Measurements from ENCODE around the gene HYKK. TPM values are rescaled to one million over a fixed set of nuclear protein-coding genes. Genes with fewer than 3 reads are reported as not detected.
A peak's percentile ranks its signal among the peaks of the same experiment; 100 is the strongest.

HYKK gene
- total and polyA plus RNA-seq, 2 of the 13 experiments (the other 11 are each of a cell fraction or from before 2014, with no cell fraction given), result 3.5 to 5.4 TPM

DNA sequence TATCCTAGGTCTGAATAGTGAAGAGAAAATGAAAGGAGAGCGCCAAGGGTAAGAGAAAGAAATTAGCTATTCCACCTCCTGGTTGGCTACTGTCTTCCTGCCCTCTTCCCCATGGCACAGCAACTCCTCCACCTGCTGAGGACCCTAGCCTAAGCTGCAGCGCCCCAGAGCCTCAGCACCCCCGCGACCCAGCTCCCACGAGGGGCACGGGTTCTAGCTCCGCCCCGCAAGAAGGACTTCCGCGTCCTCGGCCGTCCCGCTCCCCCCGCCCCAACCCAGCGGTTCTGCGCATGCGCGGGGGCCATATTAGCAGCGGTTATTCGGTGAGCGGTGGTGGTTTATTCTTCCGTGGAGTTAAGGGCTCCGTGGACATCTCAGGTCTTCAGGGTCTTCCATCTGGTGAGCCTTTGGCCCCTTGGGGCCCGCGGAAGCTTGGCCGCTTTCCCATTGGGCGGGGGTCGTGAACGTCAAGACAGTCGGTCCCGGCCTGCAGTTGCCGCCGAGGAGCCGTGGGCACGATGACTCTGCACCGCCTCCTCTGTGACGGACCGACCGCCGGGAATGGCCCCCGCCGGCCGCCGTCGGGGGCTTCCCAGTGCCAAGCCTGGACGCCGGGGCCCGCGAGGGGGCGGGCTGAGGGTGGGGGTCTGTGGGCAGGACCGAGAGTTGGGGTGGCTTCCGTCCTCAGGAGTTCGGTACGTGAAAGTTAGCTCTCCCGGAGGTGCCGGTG is 32.9 kb downstream of the HYKK start, which contains the start of gene PSMA4 (continued):
- TF ChIP-seq, protein P1, sequence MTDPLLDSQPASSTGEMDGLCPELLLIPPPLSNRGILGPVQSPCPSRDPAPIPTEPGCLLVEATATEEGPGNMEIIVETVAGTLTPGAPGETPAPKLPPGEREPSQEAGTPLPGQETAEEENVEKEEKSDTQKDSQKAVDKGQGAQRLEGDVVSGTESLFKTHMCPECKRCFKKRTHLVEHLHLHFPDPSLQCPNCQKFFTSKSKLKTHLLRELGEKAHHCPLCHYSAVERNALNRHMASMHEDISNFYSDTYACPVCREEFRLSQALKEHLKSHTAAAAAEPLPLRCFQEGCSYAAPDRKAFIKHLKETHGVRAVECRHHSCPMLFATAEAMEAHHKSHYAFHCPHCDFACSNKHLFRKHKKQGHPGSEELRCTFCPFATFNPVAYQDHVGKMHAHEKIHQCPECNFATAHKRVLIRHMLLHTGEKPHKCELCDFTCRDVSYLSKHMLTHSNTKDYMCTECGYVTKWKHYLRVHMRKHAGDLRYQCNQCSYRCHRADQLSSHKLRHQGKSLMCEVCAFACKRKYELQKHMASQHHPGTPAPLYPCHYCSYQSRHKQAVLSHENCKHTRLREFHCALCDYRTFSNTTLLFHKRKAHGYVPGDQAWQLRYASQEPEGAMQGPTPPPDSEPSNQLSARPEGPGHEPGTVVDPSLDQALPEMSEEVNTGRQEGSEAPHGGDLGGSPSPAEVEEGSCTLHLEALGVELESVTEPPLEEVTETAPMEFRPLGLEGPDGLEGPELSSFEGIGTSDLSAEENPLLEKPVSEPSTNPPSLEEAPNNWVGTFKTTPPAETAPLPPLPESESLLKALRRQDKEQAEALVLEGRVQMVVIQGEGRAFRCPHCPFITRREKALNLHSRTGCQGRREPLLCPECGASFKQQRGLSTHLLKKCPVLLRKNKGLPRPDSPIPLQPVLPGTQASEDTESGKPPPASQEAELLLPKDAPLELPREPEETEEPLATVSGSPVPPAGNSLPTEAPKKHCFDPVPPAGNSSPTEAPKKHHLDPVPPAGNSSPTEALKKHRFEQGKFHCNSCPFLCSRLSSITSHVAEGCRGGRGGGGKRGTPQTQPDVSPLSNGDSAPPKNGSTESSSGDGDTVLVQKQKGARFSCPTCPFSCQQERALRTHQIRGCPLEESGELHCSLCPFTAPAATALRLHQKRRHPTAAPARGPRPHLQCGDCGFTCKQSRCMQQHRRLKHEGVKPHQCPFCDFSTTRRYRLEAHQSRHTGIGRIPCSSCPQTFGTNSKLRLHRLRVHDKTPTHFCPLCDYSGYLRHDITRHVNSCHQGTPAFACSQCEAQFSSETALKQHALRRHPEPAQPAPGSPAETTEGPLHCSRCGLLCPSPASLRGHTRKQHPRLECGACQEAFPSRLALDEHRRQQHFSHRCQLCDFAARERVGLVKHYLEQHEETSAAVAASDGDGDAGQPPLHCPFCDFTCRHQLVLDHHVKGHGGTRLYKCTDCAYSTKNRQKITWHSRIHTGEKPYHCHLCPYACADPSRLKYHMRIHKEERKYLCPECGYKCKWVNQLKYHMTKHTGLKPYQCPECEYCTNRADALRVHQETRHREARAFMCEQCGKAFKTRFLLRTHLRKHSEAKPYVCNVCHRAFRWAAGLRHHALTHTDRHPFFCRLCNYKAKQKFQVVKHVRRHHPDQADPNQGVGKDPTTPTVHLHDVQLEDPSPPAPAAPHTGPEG (CRISPR knock-in tag; IDR thresholded peaks at IDR 0.05), result no peak; the same call in 1 of the 2 replicates
- TF ChIP-seq NRL (CRISPR knock-in tag; IDR thresholded peaks at IDR 0.05; ENCODE audit: borderline replicate concordance) (peak; percentile 86; the same call in 1 of the 2 replicates), NR2F2 (IDR thresholded peaks at IDR 0.05; ENCODE audit: borderline replicate concordance, low read depth) (no peak), ZSCAN31 (CRISPR knock-in tag; IDR thresholded peaks at IDR 0.05; ENCODE audit: low read depth) (peak; percentile 83), ZFP90 (CRISPR knock-in tag; IDR thresholded peaks at IDR 0.05; ENCODE audit: borderline replicate concordance) (peak; percentile 43; the same call in 1 of the 2 replicates), TAF1 (CRISPR knock-in tag; IDR thresholded peaks at IDR 0.05) (peak; percentile 81), CENPT (CRISPR knock-in tag; IDR thresholded peaks at IDR 0.05; ENCODE audit: low read depth) (no peak), ZNF644 (CRISPR knock-in tag; IDR thresholded peaks at IDR 0.05; ENCODE audit: low read depth) (no peak), HMG20B (CRISPR knock-in tag; conservative IDR thresholded peaks at IDR 0.05) (no peak), ZNF761 (CRISPR knock-in tag; conservative IDR thresholded peaks at IDR 0.05) (no peak), HNRNPLL (IDR thresholded peaks at IDR 0.05; ENCODE audit: low read depth, low read length, poor library complexity, severe bottlenecking) (peak; percentile 55)
- TF ChIP-seq, protein P2, sequence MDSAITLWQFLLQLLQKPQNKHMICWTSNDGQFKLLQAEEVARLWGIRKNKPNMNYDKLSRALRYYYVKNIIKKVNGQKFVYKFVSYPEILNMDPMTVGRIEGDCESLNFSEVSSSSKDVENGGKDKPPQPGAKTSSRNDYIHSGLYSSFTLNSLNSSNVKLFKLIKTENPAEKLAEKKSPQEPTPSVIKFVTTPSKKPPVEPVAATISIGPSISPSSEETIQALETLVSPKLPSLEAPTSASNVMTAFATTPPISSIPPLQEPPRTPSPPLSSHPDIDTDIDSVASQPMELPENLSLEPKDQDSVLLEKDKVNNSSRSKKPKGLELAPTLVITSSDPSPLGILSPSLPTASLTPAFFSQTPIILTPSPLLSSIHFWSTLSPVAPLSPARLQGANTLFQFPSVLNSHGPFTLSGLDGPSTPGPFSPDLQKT (CRISPR knock-in tag; IDR thresholded peaks at IDR 0.05; ENCODE audit: borderline replicate concordance), result no peak
- TF ChIP-seq, protein P3, sequence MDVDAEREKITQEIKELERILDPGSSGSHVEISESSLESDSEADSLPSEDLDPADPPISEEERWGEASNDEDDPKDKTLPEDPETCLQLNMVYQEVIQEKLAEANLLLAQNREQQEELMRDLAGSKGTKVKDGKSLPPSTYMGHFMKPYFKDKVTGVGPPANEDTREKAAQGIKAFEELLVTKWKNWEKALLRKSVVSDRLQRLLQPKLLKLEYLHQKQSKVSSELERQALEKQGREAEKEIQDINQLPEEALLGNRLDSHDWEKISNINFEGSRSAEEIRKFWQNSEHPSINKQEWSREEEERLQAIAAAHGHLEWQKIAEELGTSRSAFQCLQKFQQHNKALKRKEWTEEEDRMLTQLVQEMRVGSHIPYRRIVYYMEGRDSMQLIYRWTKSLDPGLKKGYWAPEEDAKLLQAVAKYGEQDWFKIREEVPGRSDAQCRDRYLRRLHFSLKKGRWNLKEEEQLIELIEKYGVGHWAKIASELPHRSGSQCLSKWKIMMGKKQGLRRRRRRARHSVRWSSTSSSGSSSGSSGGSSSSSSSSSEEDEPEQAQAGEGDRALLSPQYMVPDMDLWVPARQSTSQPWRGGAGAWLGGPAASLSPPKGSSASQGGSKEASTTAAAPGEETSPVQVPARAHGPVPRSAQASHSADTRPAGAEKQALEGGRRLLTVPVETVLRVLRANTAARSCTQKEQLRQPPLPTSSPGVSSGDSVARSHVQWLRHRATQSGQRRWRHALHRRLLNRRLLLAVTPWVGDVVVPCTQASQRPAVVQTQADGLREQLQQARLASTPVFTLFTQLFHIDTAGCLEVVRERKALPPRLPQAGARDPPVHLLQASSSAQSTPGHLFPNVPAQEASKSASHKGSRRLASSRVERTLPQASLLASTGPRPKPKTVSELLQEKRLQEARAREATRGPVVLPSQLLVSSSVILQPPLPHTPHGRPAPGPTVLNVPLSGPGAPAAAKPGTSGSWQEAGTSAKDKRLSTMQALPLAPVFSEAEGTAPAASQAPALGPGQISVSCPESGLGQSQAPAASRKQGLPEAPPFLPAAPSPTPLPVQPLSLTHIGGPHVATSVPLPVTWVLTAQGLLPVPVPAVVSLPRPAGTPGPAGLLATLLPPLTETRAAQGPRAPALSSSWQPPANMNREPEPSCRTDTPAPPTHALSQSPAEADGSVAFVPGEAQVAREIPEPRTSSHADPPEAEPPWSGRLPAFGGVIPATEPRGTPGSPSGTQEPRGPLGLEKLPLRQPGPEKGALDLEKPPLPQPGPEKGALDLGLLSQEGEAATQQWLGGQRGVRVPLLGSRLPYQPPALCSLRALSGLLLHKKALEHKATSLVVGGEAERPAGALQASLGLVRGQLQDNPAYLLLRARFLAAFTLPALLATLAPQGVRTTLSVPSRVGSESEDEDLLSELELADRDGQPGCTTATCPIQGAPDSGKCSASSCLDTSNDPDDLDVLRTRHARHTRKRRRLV (CRISPR knock-in tag; IDR thresholded peaks at IDR 0.05), result no peak
- TF ChIP-seq, protein P4, sequence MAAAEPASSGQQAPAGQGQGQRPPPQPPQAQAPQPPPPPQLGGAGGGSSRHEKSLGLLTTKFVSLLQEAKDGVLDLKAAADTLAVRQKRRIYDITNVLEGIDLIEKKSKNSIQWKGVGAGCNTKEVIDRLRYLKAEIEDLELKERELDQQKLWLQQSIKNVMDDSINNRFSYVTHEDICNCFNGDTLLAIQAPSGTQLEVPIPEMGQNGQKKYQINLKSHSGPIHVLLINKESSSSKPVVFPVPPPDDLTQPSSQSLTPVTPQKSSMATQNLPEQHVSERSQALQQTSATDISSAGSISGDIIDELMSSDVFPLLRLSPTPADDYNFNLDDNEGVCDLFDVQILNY (CRISPR knock-in tag; conservative IDR thresholded peaks at IDR 0.05), result no peak; the same call in 1 of the 2 replicates
- TF ChIP-seq, protein P5, sequence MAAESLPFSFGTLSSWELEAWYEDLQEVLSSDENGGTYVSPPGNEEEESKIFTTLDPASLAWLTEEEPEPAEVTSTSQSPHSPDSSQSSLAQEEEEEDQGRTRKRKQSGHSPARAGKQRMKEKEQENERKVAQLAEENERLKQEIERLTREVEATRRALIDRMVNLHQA (CRISPR knock-in tag; IDR thresholded peaks at IDR 0.05), result no peak

All from HepG2 (cell line).